PC-9 (cell line): ENCODE measurements around the gene HES1.

Experiments used
- EZH2 ChIP-seq: fragments of 200-600 bp; sonication (generic); IDR thresholded peaks from 2 replicates; pipeline ENCODE4 v1.8.0; 2017; ENCODE audit warnings: antibody characterized with exemption, low read depth
- TF ChIP-seq, protein P1 (sequence below): fragments of 200-600 bp; sonication (generic); conservative IDR thresholded peaks from 2 replicates; pipeline ENCODE4 v1.6.1; 2017; ENCODE audit warnings: mixed run types, antibody characterized with exemption, mild to moderate bottlenecking, moderate library complexity

DNA sequence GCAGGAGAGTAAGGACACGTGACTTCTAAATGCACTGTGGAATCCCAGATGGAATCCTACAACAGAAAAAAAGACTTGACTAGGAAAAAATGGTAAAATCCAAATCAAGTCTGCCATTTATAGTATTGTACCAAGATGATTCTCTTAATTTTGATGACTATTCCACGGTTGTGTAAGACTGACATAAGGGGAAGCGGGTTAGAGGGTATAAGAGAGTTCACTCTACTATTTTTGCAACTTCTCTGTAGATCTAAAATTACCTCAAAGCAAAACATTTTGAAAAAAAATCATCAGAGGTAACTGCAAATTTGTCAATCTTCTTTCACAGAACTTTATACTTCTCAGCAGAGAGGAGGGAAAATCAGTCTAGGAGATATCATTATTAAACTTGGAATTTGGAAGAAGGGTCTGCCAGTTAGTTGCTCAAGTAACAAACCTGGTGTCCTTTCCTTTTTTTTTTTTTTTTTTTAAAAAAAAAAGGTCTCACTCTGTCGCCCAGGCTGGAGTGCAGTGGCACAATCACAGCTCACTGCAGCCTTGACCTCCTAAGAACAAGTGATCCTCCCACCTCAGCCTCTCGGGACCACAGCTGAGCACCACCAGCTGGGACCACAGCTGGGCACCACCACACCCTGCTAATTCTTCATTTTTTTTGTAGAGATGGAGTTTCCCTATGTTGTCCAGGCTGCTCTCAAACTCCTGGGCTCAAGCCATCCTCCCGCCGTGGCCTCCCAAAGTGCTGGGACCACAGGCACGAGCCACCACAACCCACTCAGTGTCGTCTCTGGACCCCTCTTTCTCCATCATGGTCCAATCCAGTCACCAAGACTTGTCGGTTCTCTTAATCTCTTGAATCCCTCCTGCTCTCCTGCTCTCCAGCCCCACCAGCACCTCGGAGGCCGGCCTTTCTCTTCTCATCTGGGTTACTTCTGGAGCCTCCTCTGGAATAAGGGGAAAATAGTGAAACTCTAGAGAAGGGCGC is 14.9 kb upstream of the HES1 start:
- TF ChIP-seq EZH2: no peak
- TF ChIP-seq, protein P1, sequence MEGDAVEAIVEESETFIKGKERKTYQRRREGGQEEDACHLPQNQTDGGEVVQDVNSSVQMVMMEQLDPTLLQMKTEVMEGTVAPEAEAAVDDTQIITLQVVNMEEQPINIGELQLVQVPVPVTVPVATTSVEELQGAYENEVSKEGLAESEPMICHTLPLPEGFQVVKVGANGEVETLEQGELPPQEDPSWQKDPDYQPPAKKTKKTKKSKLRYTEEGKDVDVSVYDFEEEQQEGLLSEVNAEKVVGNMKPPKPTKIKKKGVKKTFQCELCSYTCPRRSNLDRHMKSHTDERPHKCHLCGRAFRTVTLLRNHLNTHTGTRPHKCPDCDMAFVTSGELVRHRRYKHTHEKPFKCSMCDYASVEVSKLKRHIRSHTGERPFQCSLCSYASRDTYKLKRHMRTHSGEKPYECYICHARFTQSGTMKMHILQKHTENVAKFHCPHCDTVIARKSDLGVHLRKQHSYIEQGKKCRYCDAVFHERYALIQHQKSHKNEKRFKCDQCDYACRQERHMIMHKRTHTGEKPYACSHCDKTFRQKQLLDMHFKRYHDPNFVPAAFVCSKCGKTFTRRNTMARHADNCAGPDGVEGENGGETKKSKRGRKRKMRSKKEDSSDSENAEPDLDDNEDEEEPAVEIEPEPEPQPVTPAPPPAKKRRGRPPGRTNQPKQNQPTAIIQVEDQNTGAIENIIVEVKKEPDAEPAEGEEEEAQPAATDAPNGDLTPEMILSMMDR: no peak
